Activated T-cell treated with anti-CD3 and anti-CD28 coated beads for 48 hours (primary cell): Measurements from ENCODE around the gene LRRC53.

Source experiments
- DNase-seq: peaks from one replicate; pipeline ENCODE4 v3.0.0-alpha.2; 2020; ENCODE audit warnings: low read depth

The LRRC53 gene

GRCh38 chr1:74436078-74436477 is 76.3 kb downstream of the LRRC53 start:
- no peak for DNase-seq

GRCh38 chr1:74434321-74434720 is 78.1 kb downstream of the LRRC53 start:
- no peak for DNase-seq

GRCh38 chr1:74432325-74432724 is 80.1 kb downstream of the LRRC53 start:
- no peak for DNase-seq

- no peak for DNase-seq
Measured at GRCh38 chr1:74431531-74431930, 80.9 kb downstream of the LRRC53 start.

GRCh38 chr1:74430342-74430934 is 82.0 kb downstream of the LRRC53 start:
- DNase-seq = no peak

- no peak for DNase-seq
Measured at GRCh38 chr1:74429580-74429979, 82.8 kb downstream of the LRRC53 start.

- no peak for DNase-seq
Measured at GRCh38 chr1:74427681-74428080, 84.7 kb downstream of the LRRC53 start.

- DNase-seq = no peak
Measured at GRCh38 chr1:74426208-74426937, 86.0 kb downstream of the LRRC53 start.

GRCh38 chr1:74425676-74426075 is 86.7 kb downstream of the LRRC53 start:
- no peak for DNase-seq

GRCh38 chr1:74423471-74423870 is 88.9 kb downstream of the LRRC53 start:
- DNase-seq = no peak

GRCh38 chr1:74422421-74423292 is 89.8 kb downstream of the LRRC53 start:
- DNase-seq = no peak

GRCh38 chr1:74420467-74420866 is 91.9 kb downstream of the LRRC53 start:
- no peak for DNase-seq
